ENCODE measurements around the gene DNM1L. TPM values are rescaled to one million over a fixed set of nuclear protein-coding genes. Genes with fewer than 3 reads are reported as not detected.

Gene DNM1L
- total and polyA plus RNA-seq, 9 of the 15 experiments (the other 6 are each of a cell fraction or from before 2014, with no cell fraction given): 24.1 to 82.8 (median 61.5) TPM

GRCh38 chr12:32755654-32756475 is 76.8 kb downstream of the DNM1L start, which contains the start of gene YARS2 (continued):
- TF ChIP-seq ZNF639 (CRISPR knock-in tag; conservative IDR thresholded peaks at IDR 0.05 in 1 of 2, IDR thresholded peaks at IDR 0.05 in 1 of 2) (peak in 1 of 2 experiments; percentile 78; a peak in 2 of 4 replicates), ZNF584 (CRISPR knock-in tag; IDR thresholded peaks at IDR 0.05; ENCODE audit: low read depth) (no peak), FOXJ3 (CRISPR knock-in tag; IDR thresholded peaks at IDR 0.05) (no peak), ZKSCAN3 (CRISPR knock-in tag; IDR thresholded peaks at IDR 0.05) (no peak), ZNF212 (CRISPR knock-in tag; IDR thresholded peaks at IDR 0.05) (no peak), MTF1 (CRISPR knock-in tag; IDR thresholded peaks at IDR 0.05; ENCODE audit: borderline replicate concordance) (no peak), SMARCE1 (IDR thresholded peaks at IDR 0.05) (0 out of 2 replicates have a peak, but pooled peaks have one; percentile 16), ZZZ3 (IDR thresholded peaks at IDR 0.05) (no peak), TAL1 (IDR thresholded peaks at IDR 0.05) (0 out of 2 replicates have a peak, but pooled peaks have one; percentile 6), ZBTB1 (CRISPR knock-in tag; IDR thresholded peaks at IDR 0.05; ENCODE audit: borderline replicate concordance, low read depth) (no peak), U2AF2 (optimal IDR thresholded peaks at IDR 0.05; ENCODE audit: low read depth, low read length) (no peak), TSHZ1 (CRISPR knock-in tag; IDR thresholded peaks at IDR 0.05) (no peak), ETS2 (tag; IDR thresholded peaks at IDR 0.05; ENCODE audit: borderline replicate concordance, poor library complexity, severe bottlenecking) (no peak), RFX7 (CRISPR knock-in tag; IDR thresholded peaks at IDR 0.05) (no peak), ZSCAN32 (CRISPR knock-in tag; IDR thresholded peaks at IDR 0.05) (no peak), PHTF2 (CRISPR knock-in tag; IDR thresholded peaks at IDR 0.05) (no peak), TFE3 (CRISPR knock-in tag; IDR thresholded peaks at IDR 0.05) (no peak), FOSL1 (tag; conservative IDR thresholded peaks at IDR 0.05) (peak; percentile 33; the same call in 1 of the 2 replicates)
